HepG2 (cell line): ENCODE results near the gene SGSM1. TPM values are rescaled to one million over a fixed set of nuclear protein-coding genes. Genes with fewer than 3 reads are reported as not detected.
A peak's percentile ranks its signal among the peaks of the same experiment; 100 is the strongest.

ENCODE experiments used
- ATAC-seq: fragments of 200-7000 bp; cut with Tn5 transposase; 3 replicates; pipeline ENCODE4 v1.9.1; 2020; ENCODE audit warnings: mild to moderate bottlenecking, moderate library complexity
- BruUV-seq: library from RNA; stranded (reverse); fragments of 400-500 nt; replicated peaks from 2 replicates; lab custom pipeline; 2021; lab: Mats Ljungman, UMichigan
- CTCF ChIA-PET: fragments of 300-600 bp; formaldehyde crosslinking; extraction: SDS; loops from one replicate; lab custom pipeline; 2021; ENCODE audit warnings: low total read pairs, inconsistent platforms, low intra/inter-chr PET ratio; lab: Yijun Ruan, JAX
- POLR2A ChIA-PET: fragments of 350-600 bp; sonication (Branson Sonifier 250); formaldehyde crosslinking; loops from one replicate; lab custom pipeline; 2020; ENCODE audit warnings: antibody characterized with exemption, inconsistent platforms; lab: Yijun Ruan, JAX
- DNase-seq: peaks from one replicate; pipeline ENCODE4 v3.0.0-alpha.2; 2015; ENCODE audit warnings: low spot score
- FAIRE-seq: peaks from 3 replicates; lab custom pipeline; 2011; peaks lifted over from hg19 to GRCh38; lab: Jason Lieb, UNC
- H2AFZ ChIP-seq: one replicate; pipeline ENCODE4 v1.6.1; 2011; ENCODE audit warnings: low read length, inconsistent platforms
- H3K27ac ChIP-seq: fragments of 300-600 bp; 3 replicates; pipeline ENCODE4 v1.8.0; 2011; ENCODE audit warnings: mixed run types, mild to moderate bottlenecking, mixed read lengths, low read length, inconsistent platforms; ENCODE audit not compliant: insufficient read depth; ENCODE audit errors: extremely low read length
- H3K27me3 ChIP-seq, 2 experiments: fragments of 200-600 bp in 1 of 2; 2 replicates in 1 of 2; 3 replicates in 1 of 2; pipeline versions ENCODE4 v1.6.0 to v1.8.0; 2011; ENCODE audit warnings: low read length in 2 of 2, mild to moderate bottlenecking in 2 of 2, moderate library complexity in 2 of 2, inconsistent platforms in 1 of 2; ENCODE audit not compliant: insufficient read depth in 2 of 2, control insufficient read depth in 1 of 2
- H3K36me3 ChIP-seq, 2 experiments: fragments of 200-600 bp in 1 of 2; replicated peaks in 1 of 2; 2 replicates in 1 of 2; 3 replicates in 1 of 2; pipeline versions ENCODE4 v1.5.1 to v1.8.0; 2011; ENCODE audit warnings: low read length in 2 of 2, inconsistent platforms in 1 of 2; ENCODE audit not compliant: insufficient read depth in 2 of 2, control insufficient read depth in 1 of 2
- H3K4me1 ChIP-seq: 2 replicates; pipeline ENCODE4 v1.5.1; 2012; ENCODE audit warnings: low read length, inconsistent platforms; ENCODE audit not compliant: insufficient read depth
- H3K4me2 ChIP-seq: 2 replicates; pipeline ENCODE4 v1.6.0; 2011; ENCODE audit warnings: low read depth, low read length, inconsistent platforms
- H3K4me3 ChIP-seq, 3 experiments: fragments of 200-600 bp in 1 of 3; sonication (generic), shearing (Covaris generic) in 1 of 3; replicated peaks in 1 of 3; 2 replicates each; pipeline ENCODE4 v1.5.1; 2011 to 2016; ENCODE audit warnings: low read length in 3 of 3, inconsistent platforms in 2 of 3, low read depth in 2 of 3, mild to moderate bottlenecking in 2 of 3, control low read depth in 1 of 3, mixed read lengths in 1 of 3; ENCODE audit not compliant: insufficient read depth in 1 of 3
- H3K79me2 ChIP-seq: one replicate; pipeline ENCODE4 v1.6.1; 2011; ENCODE audit warnings: low read length, inconsistent platforms; ENCODE audit not compliant: insufficient read depth
- H3K9ac ChIP-seq: 2 replicates; pipeline ENCODE4 v1.6.0; 2011; ENCODE audit warnings: mild to moderate bottlenecking, low read depth, low read length, inconsistent platforms; ENCODE audit not compliant: insufficient read depth
- H3K9me3 ChIP-seq: 2 replicates; pipeline ENCODE4 v1.5.1; 2012; ENCODE audit warnings: mild to moderate bottlenecking, low read length
- H4K20me1 ChIP-seq: 2 replicates; pipeline ENCODE4 v1.6.0; 2011; ENCODE audit warnings: inconsistent platforms, mild to moderate bottlenecking, low read length, moderate library complexity; ENCODE audit not compliant: insufficient read depth
- ATRX ChIP-seq: sonication (generic); formaldehyde crosslinking; IDR thresholded peaks from 2 replicates; pipeline ENCODE4 v1.4.0; 2020; ENCODE audit warnings: missing genetic modification reagents, borderline replicate concordance
- ETV5 ChIP-seq: IDR thresholded peaks from 2 replicates; pipeline ENCODE4 v1.6.1; 2018; ENCODE audit warnings: missing biosample characterization, missing genetic modification reagents, inconsistent platforms, borderline replicate concordance
- FOXC1 ChIP-seq: sonication (generic); formaldehyde crosslinking; IDR thresholded peaks from 2 replicates; pipeline ENCODE4 v1.8.0; 2022; ENCODE audit warnings: mild to moderate bottlenecking, missing genetic modification reagents, borderline replicate concordance
- GZF1 ChIP-seq: sonication (generic); formaldehyde crosslinking; IDR thresholded peaks from 2 replicates; pipeline ENCODE4 v1.5.1; 2020; ENCODE audit warnings: mild to moderate bottlenecking, missing genetic modification reagents
- SAP130 ChIP-seq: IDR thresholded peaks from 2 replicates; pipeline ENCODE4 v1.6.1; 2016; ENCODE audit warnings: low read depth
- ZC3H4 ChIP-seq: sonication (generic); formaldehyde crosslinking; IDR thresholded peaks from 2 replicates; pipeline ENCODE4 v1.4.0; 2020; ENCODE audit warnings: missing genetic modification reagents, borderline replicate concordance
- ZNF20 ChIP-seq: sonication (generic); formaldehyde crosslinking; IDR thresholded peaks from 2 replicates; pipeline ENCODE4 v1.4.0; 2020; ENCODE audit warnings: mild to moderate bottlenecking, moderate library complexity, missing genetic modification reagents
- ZNF430 ChIP-seq: sonication (generic); formaldehyde crosslinking; IDR thresholded peaks from 2 replicates; pipeline ENCODE4 v1.9.0; 2021; ENCODE audit warnings: mild to moderate bottlenecking, missing genetic modification reagents
- WGBS: methylation state at CpG from one replicate; pipeline ENCODE4 v1.1.6; 2017; ENCODE audit warnings: low lambda C conversion rate; 5-methylcytosine and 5-hydroxymethylcytosine counted together
- in situ Hi-C: cut with HindIII; loops from 2 replicates; pipeline ENCODE4 v1.10.0; 2017; ENCODE audit warnings: low pct_unique_long_range_greater_than_20kb; ENCODE audit not compliant: extremely low pct_ligation_motif_present
- intact Hi-C: fragments of 100-400 bp; cut with micrococcal nuclease; formaldehyde crosslinking; loops from one replicate; pipeline ENCODE4 v1.10.0; 2022; ENCODE audit not compliant: unreplicated experiment
- polyA plus RNA-seq, 8 experiments: library from polyadenylated mRNA; depleted of rRNA in 3 of 8; stranded (reverse) in 7 of 8; unstranded in 1 of 8; fragments of >200 nt; fragmentation: Illumina TruSeq in 4 of 8; extraction: Trizol in 4 of 8; gene quantifications; 2 replicates each; pipeline versions ENCODE4 v1.2.1 to v1.2.3, GENCODE V29; 2011 to 2016; ENCODE audit warnings: low read depth in 4 of 8, missing spikeins in 1 of 8, mixed read lengths in 1 of 8; ENCODE audit not compliant: insufficient read depth in 1 of 8
- total RNA-seq, 5 experiments: library from RNA; depleted of rRNA; stranded (reverse); fragments of >200 nt; fragmentation: Illumina TruSeq; extraction: Trizol; gene quantifications; 2 replicates each; pipeline ENCODE4 v1.2.3, GENCODE V29; 2016; ENCODE audit warnings: low read depth in 1 of 5
- TF ChIP-seq, protein P1 (sequence below): sonication (generic); formaldehyde crosslinking; IDR thresholded peaks from 2 replicates; pipeline ENCODE4 v1.4.0; 2020; ENCODE audit warnings: mild to moderate bottlenecking, missing genetic modification reagents
- TF ChIP-seq, protein P2 (sequence below): sonication (generic); formaldehyde crosslinking; IDR thresholded peaks from 2 replicates; pipeline ENCODE4 v1.5.1; 2020; ENCODE audit warnings: missing genetic modification reagents, mild to moderate bottlenecking, borderline replicate concordance
- TF ChIP-seq, protein P3 (sequence below): sonication (generic); formaldehyde crosslinking; IDR thresholded peaks from 2 replicates; pipeline ENCODE4 v1.4.0; 2020; ENCODE audit warnings: missing genetic modification reagents, borderline replicate concordance
- TF ChIP-seq, protein P4 (sequence below): sonication (generic); formaldehyde crosslinking; IDR thresholded peaks from 2 replicates; pipeline ENCODE4 v1.8.0; 2022; ENCODE audit warnings: mild to moderate bottlenecking, missing genetic modification reagents, moderate library complexity

The SGSM1 gene
- total and polyA plus RNA-seq, 2 of the 13 experiments (the other 11 are each of a cell fraction or from before 2014, with no cell fraction given) = 0.07 TPM; not detected in 1

DNA sequence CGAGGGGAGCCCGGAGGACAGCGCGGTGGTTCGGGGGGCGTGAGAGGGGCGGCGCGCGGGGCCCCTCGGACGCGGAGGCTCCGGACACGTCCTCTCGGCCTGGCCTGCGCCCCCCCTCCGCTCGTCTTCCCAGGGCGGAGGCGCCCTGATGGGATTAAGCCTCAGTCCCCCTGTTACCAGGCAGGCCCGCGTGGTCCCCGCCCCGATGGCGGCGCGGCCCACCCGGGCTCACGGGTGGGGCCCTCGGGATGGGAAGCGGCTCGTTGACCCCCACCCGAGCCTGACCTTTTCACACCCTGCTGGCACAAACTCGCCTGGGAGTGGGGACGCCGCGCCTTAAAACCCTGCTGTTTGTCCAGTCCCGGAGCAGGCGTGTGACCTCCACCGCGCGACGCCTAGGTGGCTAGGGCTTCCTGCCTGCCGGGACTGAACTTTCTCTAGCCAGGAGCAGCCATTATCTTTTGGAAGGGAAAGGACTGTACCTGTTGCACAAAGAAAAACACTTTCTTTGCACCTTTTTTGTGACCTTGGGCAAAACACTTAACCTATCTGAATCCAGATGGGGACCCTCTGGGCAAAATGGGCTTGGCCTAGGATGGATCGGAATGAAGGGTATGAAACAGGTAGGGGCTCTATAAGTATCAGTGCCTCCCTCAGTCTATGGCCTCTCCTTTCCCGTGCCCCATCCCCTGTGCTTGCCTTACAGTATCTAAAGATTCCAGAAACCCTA is 147.5 kb downstream of the SGSM1 start (continued):
- TF ChIP-seq ZNF430 (CRISPR knock-in tag) (0 out of 2 replicates have a peak, but pooled peaks have one; percentile 30), ZNF20 (CRISPR knock-in tag) (peak; percentile 30; the same call in 1 of the 2 replicates), FOXC1 (0 out of 2 replicates have a peak, but pooled peaks have one; percentile 31)
- TF ChIP-seq, protein P1, sequence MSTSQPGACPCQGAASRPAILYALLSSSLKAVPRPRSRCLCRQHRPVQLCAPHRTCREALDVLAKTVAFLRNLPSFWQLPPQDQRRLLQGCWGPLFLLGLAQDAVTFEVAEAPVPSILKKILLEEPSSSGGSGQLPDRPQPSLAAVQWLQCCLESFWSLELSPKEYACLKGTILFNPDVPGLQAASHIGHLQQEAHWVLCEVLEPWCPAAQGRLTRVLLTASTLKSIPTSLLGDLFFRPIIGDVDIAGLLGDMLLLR = peak; percentile 44; the same call in 1 of the 2 replicates

DNA sequence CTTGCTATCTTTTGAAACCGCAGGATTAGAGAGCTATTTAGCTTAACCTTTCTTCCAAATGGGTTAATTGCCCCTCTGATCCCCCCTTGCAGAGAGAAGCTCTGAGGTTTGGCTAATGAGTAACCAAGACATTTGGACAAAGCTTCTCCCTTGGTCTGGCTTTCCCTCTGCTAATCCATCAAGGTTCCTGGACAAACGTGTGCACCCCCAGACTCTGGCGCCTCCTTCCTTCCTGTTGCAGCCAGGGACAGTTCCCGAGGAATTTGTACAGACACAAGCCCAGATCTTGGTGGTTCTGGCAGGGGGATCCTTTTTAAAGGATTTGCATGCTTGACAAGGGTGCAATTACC is 148.1 kb downstream of the SGSM1 start:
- H3K79me2 ChIP-seq = peaks cover 38% of the 10 kb centered on the region
- in situ Hi-C loops = loop anchor here (5.0 kb wide), 1 partner anchor 73 kb away; no protein-coding TSS in a partner anchor
- H3K4me1 ChIP-seq = peaks cover 41% of the 10 kb centered on the region
- H3K27ac ChIP-seq = peak overlapping the region; percentile 90
- CTCF ChIA-PET = no interaction called here
- H3K4me2 ChIP-seq = peak overlapping the region; percentile 84
- TSS peak; percentile 69 for BruUV-seq
- no peaks in the 10 kb centered on the region for H3K9me3 ChIP-seq
- H2AFZ ChIP-seq = no peak overlapping the region
- peak; percentile 6; the same call in 2 of the 3 replicates for ATAC-seq
- intact Hi-C loops = loop anchor here (5.0 kb wide), 1 partner anchor 73 kb away; no protein-coding TSS in a partner anchor
- H4K20me1 ChIP-seq = no peaks in the 10 kb centered on the region
- no peaks in the 10 kb centered on the region for H3K27me3 ChIP-seq
- DNase-seq = peak; percentile 43
- H3K36me3 ChIP-seq = no peaks in the 10 kb centered on the region
- POLR2A ChIA-PET = interaction anchor here (0.7 to 1.3 kb wide), 4 partner anchors 9 to 20 kb away, joined by 3 to 9 read pairs (median 5); no protein-coding TSS in a partner anchor
- peak; percentile 72 for FAIRE-seq
- 0% methylated on average over 3 of the region's 4 CpGs for WGBS
- H3K4me3 ChIP-seq = peak overlapping the region; percentile 70 to 85 (median 85)
- peak overlapping the region; percentile 89 for H3K9ac ChIP-seq
- TF ChIP-seq GZF1 (CRISPR knock-in tag) = no peak
- TF ChIP-seq, protein P2, sequence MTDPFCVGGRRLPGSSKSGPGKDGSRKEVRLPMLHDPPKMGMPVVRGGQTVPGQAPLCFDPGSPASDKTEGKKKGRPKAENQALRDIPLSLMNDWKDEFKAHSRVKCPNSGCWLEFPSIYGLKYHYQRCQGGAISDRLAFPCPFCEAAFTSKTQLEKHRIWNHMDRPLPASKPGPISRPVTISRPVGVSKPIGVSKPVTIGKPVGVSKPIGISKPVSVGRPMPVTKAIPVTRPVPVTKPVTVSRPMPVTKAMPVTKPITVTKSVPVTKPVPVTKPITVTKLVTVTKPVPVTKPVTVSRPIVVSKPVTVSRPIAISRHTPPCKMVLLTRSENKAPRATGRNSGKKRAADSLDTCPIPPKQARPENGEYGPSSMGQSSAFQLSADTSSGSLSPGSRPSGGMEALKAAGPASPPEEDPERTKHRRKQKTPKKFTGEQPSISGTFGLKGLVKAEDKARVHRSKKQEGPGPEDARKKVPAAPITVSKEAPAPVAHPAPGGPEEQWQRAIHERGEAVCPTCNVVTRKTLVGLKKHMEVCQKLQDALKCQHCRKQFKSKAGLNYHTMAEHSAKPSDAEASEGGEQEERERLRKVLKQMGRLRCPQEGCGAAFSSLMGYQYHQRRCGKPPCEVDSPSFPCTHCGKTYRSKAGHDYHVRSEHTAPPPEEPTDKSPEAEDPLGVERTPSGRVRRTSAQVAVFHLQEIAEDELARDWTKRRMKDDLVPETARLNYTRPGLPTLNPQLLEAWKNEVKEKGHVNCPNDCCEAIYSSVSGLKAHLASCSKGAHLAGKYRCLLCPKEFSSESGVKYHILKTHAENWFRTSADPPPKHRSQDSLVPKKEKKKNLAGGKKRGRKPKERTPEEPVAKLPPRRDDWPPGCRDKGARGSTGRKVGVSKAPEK (CRISPR knock-in tag) = no peak
- TF ChIP-seq ATRX = no peak
- TF ChIP-seq, protein P3, sequence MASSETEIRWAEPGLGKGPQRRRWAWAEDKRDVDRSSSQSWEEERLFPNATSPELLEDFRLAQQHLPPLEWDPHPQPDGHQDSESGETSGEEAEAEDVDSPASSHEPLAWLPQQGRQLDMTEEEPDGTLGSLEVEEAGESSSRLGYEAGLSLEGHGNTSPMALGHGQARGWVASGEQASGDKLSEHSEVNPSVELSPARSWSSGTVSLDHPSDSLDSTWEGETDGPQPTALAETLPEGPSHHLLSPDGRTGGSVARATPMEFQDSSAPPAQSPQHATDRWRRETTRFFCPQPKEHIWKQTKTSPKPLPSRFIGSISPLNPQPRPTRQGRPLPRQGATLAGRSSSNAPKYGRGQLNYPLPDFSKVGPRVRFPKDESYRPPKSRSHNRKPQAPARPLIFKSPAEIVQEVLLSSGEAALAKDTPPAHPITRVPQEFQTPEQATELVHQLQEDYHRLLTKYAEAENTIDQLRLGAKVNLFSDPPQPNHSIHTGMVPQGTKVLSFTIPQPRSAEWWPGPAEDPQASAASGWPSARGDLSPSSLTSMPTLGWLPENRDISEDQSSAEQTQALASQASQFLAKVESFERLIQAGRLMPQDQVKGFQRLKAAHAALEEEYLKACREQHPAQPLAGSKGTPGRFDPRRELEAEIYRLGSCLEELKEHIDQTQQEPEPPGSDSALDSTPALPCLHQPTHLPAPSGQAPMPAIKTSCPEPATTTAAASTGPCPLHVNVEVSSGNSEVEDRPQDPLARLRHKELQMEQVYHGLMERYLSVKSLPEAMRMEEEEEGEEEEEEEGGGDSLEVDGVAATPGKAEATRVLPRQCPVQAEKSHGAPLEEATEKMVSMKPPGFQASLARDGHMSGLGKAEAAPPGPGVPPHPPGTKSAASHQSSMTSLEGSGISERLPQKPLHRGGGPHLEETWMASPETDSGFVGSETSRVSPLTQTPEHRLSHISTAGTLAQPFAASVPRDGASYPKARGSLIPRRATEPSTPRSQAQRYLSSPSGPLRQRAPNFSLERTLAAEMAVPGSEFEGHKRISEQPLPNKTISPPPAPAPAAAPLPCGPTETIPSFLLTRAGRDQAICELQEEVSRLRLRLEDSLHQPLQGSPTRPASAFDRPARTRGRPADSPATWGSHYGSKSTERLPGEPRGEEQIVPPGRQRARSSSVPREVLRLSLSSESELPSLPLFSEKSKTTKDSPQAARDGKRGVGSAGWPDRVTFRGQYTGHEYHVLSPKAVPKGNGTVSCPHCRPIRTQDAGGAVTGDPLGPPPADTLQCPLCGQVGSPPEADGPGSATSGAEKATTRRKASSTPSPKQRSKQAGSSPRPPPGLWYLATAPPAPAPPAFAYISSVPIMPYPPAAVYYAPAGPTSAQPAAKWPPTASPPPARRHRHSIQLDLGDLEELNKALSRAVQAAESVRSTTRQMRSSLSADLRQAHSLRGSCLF (CRISPR knock-in tag) = no peak
- peak; percentile 8; the same call in 1 of the 2 replicates for TF ChIP-seq SAP130
- no peak for TF ChIP-seq ZC3H4
- TF ChIP-seq, protein P4, sequence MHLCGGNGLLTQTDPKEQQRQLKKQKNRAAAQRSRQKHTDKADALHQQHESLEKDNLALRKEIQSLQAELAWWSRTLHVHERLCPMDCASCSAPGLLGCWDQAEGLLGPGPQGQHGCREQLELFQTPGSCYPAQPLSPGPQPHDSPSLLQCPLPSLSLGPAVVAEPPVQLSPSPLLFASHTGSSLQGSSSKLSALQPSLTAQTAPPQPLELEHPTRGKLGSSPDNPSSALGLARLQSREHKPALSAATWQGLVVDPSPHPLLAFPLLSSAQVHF (CRISPR knock-in tag) = no peak
- 0 out of 2 replicates have a peak, but pooled peaks have one; percentile 22 for TF ChIP-seq ETV5
